HG02885 (cell line): ENCODE results near the gene LYZL2.
A peak's percentile ranks its signal among the peaks of the same experiment; 100 is the strongest.
"Not testable (repeated sequence)": the region's sequence is repeated elsewhere in the genome, so short reads cannot be mapped to it uniquely, and the experiment has no call there.

ENCODE experiments used
- ATAC-seq: cut with Tn5 transposase; IDR thresholded peaks from one replicate; pipeline ENCODE4 v1.9.1; 2021; ENCODE audit warnings: mild to moderate bottlenecking; ENCODE audit not compliant: unreplicated experiment, poor library complexity

Gene LYZL2

GRCh38 chr10:30639946-30640786, 10.6 kb upstream of the LYZL2 start:
- no peak for ATAC-seq

GRCh38 chr10:30637881-30638467, 8.4 kb upstream of the LYZL2 start:
- no peak for ATAC-seq

GRCh38 chr10:30631188-30631587, 1.6 kb upstream of the LYZL2 start:
- ATAC-seq = no peak

- ATAC-seq = no peak
Measured at GRCh38 chr10:30630571-30630970, 1.0 kb upstream of the LYZL2 start.

- ATAC-seq = not testable (repeated sequence)
Measured at GRCh38 chr10:30628576-30628975, 977 bp downstream of the LYZL2 start.

- not testable (repeated sequence) for ATAC-seq
Measured at GRCh38 chr10:30626837-30627236, 2.7 kb downstream of the LYZL2 start.

GRCh38 chr10:30626196-30626595, 3.4 kb downstream of the LYZL2 start:
- ATAC-seq = not testable (repeated sequence)

- ATAC-seq = no peak
Measured at GRCh38 chr10:30625080-30625479, 4.5 kb downstream of the LYZL2 start.

GRCh38 chr10:30619966-30620365, 9.6 kb downstream of the LYZL2 start:
- ATAC-seq = no peak

- ATAC-seq = no peak
Measured at GRCh38 chr10:30617070-30617469, 12.5 kb downstream of the LYZL2 start.

- not testable (repeated sequence) for ATAC-seq
Measured at GRCh38 chr10:30611041-30611440, 18.5 kb downstream of the LYZL2 start.

GRCh38 chr10:30607814-30608213, 21.7 kb downstream of the LYZL2 start:
- no peak for ATAC-seq

- ATAC-seq = no peak
Measured at GRCh38 chr10:30606313-30606712, 23.2 kb downstream of the LYZL2 start.

- not testable (repeated sequence) for ATAC-seq
Measured at GRCh38 chr10:30605341-30606121, 24.0 kb downstream of the LYZL2 start.

- no peak for ATAC-seq
Measured at GRCh38 chr10:30603589-30603988, 26.0 kb downstream of the LYZL2 start.

- ATAC-seq = no peak
Measured at GRCh38 chr10:30602747-30603146, 26.8 kb downstream of the LYZL2 start.

- peak; percentile 50 for ATAC-seq
Measured at GRCh38 chr10:30600005-30600404, 29.5 kb downstream of the LYZL2 start.

- ATAC-seq = no peak
Measured at GRCh38 chr10:30598105-30598776, 31.3 kb downstream of the LYZL2 start.

- ATAC-seq = not testable (repeated sequence)
Measured at GRCh38 chr10:30597433-30597824, 32.1 kb downstream of the LYZL2 start.
